SK-N-SH (cell line): Measurements from ENCODE around the gene MACROD1. TPM values are rescaled to one million over a fixed set of nuclear protein-coding genes. Genes with fewer than 3 reads are reported as not detected.
A peak's percentile ranks its signal among the peaks of the same experiment; 100 is the strongest.

Source experiments
- CTCF ChIA-PET: fragments of 300-600, 350-600 bp; formaldehyde crosslinking; extraction: SDS; loops from one replicate; lab custom pipeline; 2021; lab: Yijun Ruan, JAX
- POLR2A ChIA-PET: fragments of 350-600 bp; sonication (Branson Sonifier 250); formaldehyde crosslinking; extraction: SDS; loops from one replicate; lab custom pipeline; 2020; ENCODE audit warnings: antibody characterized with exemption, inconsistent platforms; lab: Yijun Ruan, JAX
- DNase-seq: peaks from one replicate; pipeline ENCODE4 v3.0.0; 2012
- H2AFZ ChIP-seq: fragments of 200-600 bp; sonication (generic); 2 replicates; pipeline ENCODE4 v1.8.1; 2016; ENCODE audit warnings: antibody characterized with exemption, mild to moderate bottlenecking, low read depth
- H3F3A ChIP-seq: fragments of 200-600 bp; sonication (generic); replicated peaks from 2 replicates; pipeline ENCODE3; 2016; ENCODE audit warnings: antibody characterized with exemption, mild to moderate bottlenecking; ENCODE audit not compliant: insufficient read depth
- H3K27ac ChIP-seq, 2 experiments: fragments of 200-500 bp in 1 of 2; fragments of 200-600 bp in 1 of 2; sonication (Bioruptor generic) in 1 of 2; sonication (generic), shearing (Covaris generic) in 1 of 2; 2 replicates each; pipeline versions ENCODE4 v1.5.1 to v1.6.1; 2014 to 2016; ENCODE audit warnings: low read depth in 2 of 2, inconsistent platforms in 1 of 2, low read length in 1 of 2, mild to moderate bottlenecking in 1 of 2, mixed read lengths in 1 of 2
- H3K27me3 ChIP-seq: fragments of 200-600 bp; sonication (generic), shearing (Covaris generic); 2 replicates; pipeline ENCODE4 v1.6.1; 2016; ENCODE audit warnings: mixed run types; ENCODE audit not compliant: insufficient read depth
- H3K36me3 ChIP-seq, 2 experiments: fragments of 200-500 bp in 1 of 2; fragments of 200-600 bp in 1 of 2; sonication (Bioruptor generic) in 1 of 2; sonication (generic) in 1 of 2; replicated peaks in 1 of 2; 2 replicates each; pipeline versions ENCODE3 to v1.5.1; 2014 to 2016; ENCODE audit warnings: low read length in 1 of 2, mild to moderate bottlenecking in 1 of 2; ENCODE audit not compliant: insufficient read depth in 2 of 2, control insufficient read depth in 1 of 2
- H3K4me1 ChIP-seq, 2 experiments: fragments of 200-500 bp in 1 of 2; fragments of 200-600 bp in 1 of 2; sonication (Bioruptor generic) in 1 of 2; sonication (generic), shearing (Covaris generic) in 1 of 2; 2 replicates each; pipeline versions ENCODE4 v1.5.1 to v1.6.1; 2014 to 2016; ENCODE audit warnings: low read depth in 1 of 2, low read length in 1 of 2, mixed run types in 1 of 2; ENCODE audit not compliant: insufficient read depth in 2 of 2, control insufficient read depth in 1 of 2
- H3K4me2 ChIP-seq: fragments of 200-600 bp; sonication (generic), shearing (Covaris generic); 2 replicates; pipeline ENCODE4 v1.6.1; 2017; ENCODE audit warnings: mixed run types
- H3K4me3 ChIP-seq, 2 experiments: fragments of 200-500 bp in 1 of 2; fragments of 200-600 bp in 1 of 2; sonication (Bioruptor generic) in 1 of 2; sonication (generic), shearing (Covaris generic) in 1 of 2; 2 replicates each; pipeline versions ENCODE4 v1.5.1 to v1.8.1; 2014 to 2016; ENCODE audit warnings: low read depth in 2 of 2, inconsistent platforms in 1 of 2, low read length in 1 of 2, mild to moderate bottlenecking in 1 of 2, mixed read lengths in 1 of 2, moderate library complexity in 1 of 2
- H3K79me2 ChIP-seq: fragments of 200-600 bp; sonication (generic); 2 replicates; pipeline ENCODE4 v1.8.1; 2017; ENCODE audit warnings: mild to moderate bottlenecking; ENCODE audit not compliant: insufficient read depth
- H3K9ac ChIP-seq: fragments of 200-600 bp; sonication (generic); 2 replicates; pipeline ENCODE4 v1.6.1; 2017; ENCODE audit warnings: mixed run types
- H3K9me2 ChIP-seq: fragments of 200-600 bp; sonication (generic); 2 replicates; pipeline ENCODE4 v1.6.1; 2017; ENCODE audit warnings: mixed run types
- H3K9me3 ChIP-seq: fragments of 200-600 bp; sonication (generic); 2 replicates; pipeline ENCODE4 v1.6.1; 2017; ENCODE audit warnings: mixed run types, mild to moderate bottlenecking, moderate library complexity
- H4K20me1 ChIP-seq: fragments of 200-600 bp; sonication (generic); 2 replicates; pipeline ENCODE4 v1.6.1; 2017; ENCODE audit warnings: mild to moderate bottlenecking, mixed run types; ENCODE audit not compliant: insufficient read depth
- CTCF ChIP-seq: fragments of 200-600 bp; sonication (generic); IDR thresholded peaks from 2 replicates; pipeline ENCODE4 v1.6.1; 2017; ENCODE audit warnings: antibody characterized with exemption, mild to moderate bottlenecking, moderate library complexity
- EP300 ChIP-seq, 2 experiments: IDR thresholded peaks; 2 replicates each; pipeline versions ENCODE4 v1.4.0 to v1.6.1; 2012; ENCODE audit warnings: borderline replicate concordance in 1 of 2, low read depth in 1 of 2, low read length in 1 of 2
- FOSL2 ChIP-seq: IDR thresholded peaks from 2 replicates; pipeline ENCODE4 v1.4.0; 2012; ENCODE audit warnings: low read depth, mild to moderate bottlenecking, moderate library complexity, borderline replicate concordance
- GABPA ChIP-seq: IDR thresholded peaks from 2 replicates; pipeline ENCODE4 v1.4.0; 2012; ENCODE audit warnings: low read depth, mild to moderate bottlenecking
- GATA2 ChIP-seq: sonication (generic); formaldehyde crosslinking; IDR thresholded peaks from 2 replicates; pipeline ENCODE4 v1.5.0; 2020; ENCODE audit warnings: mild to moderate bottlenecking, missing genetic modification reagents
- MEF2A ChIP-seq: IDR thresholded peaks from 2 replicates; pipeline ENCODE4 v1.4.0; 2012; ENCODE audit warnings: low read depth, borderline replicate concordance
- MXI1 ChIP-seq: IDR thresholded peaks from 2 replicates; pipeline ENCODE4 v1.6.1; 2012; ENCODE audit warnings: mild to moderate bottlenecking, low read depth, low read length, improper control_type of control experiment
- NRF1 ChIP-seq: IDR thresholded peaks from 2 replicates; pipeline ENCODE4 v1.6.1; 2012; ENCODE audit warnings: low read depth, mild to moderate bottlenecking, low read length
- POLR2AphosphoS5 ChIP-seq: IDR thresholded peaks from 2 replicates; pipeline ENCODE4 v1.6.1; 2012; ENCODE audit warnings: low read depth, low read length
- RAD21 ChIP-seq: IDR thresholded peaks from 2 replicates; pipeline ENCODE4 v1.6.1; 2012; ENCODE audit warnings: mild to moderate bottlenecking, low read length
- REST ChIP-seq: IDR thresholded peaks from 2 replicates; pipeline ENCODE4 v1.6.1; 2012; ENCODE audit warnings: mild to moderate bottlenecking, low read depth, low read length, moderate library complexity
- RFX5 ChIP-seq: IDR thresholded peaks from 2 replicates; pipeline ENCODE4 v1.6.1; 2012; ENCODE audit warnings: mild to moderate bottlenecking, improper control_type of control experiment, low read length
- RXRA ChIP-seq: IDR thresholded peaks from 2 replicates; pipeline ENCODE4 v1.4.0; 2012; ENCODE audit warnings: low read depth, mild to moderate bottlenecking, borderline replicate concordance
- SMC3 ChIP-seq: IDR thresholded peaks from 2 replicates; pipeline ENCODE4 v1.6.1; 2012; ENCODE audit warnings: low read depth, low read length, improper control_type of control experiment
- TEAD4 ChIP-seq: IDR thresholded peaks from 2 replicates; pipeline ENCODE4 v1.4.0; 2012; ENCODE audit warnings: mild to moderate bottlenecking, borderline replicate concordance; ENCODE audit not compliant: insufficient read depth
- ZBTB33 ChIP-seq: IDR thresholded peaks from 2 replicates; pipeline ENCODE4 v1.4.0; 2012; ENCODE audit warnings: low read depth, borderline replicate concordance
- WGBS: methylation state at CpG from one replicate; pipeline ENCODE4 v1.1.6; 2017; ENCODE audit warnings: low lambda C conversion rate; 5-methylcytosine and 5-hydroxymethylcytosine counted together
- polyA plus RNA-seq, 3 experiments: library from polyadenylated mRNA; depleted of rRNA; stranded (reverse); fragments of >200 nt; gene quantifications; 2 replicates each; pipeline ENCODE4 v1.2.3, GENCODE V29; 2012

The MACROD1 gene
- polyA plus RNA-seq, 1 of the 3 experiments (the other 2 are of a cell fraction), result 49.1 TPM

GRCh38 chr11:64036087-64037026 lies 129.6 kb downstream of the MACROD1 start:
- peak; percentile 73 for DNase-seq
- no peak overlapping the region for H3K9ac ChIP-seq
- peaks cover 3 to 59% of the 10 kb centered on the region in 2 experiments; a peak in 2 of 4 replicates for H3K4me1 ChIP-seq
- no peaks in the 10 kb centered on the region for H3F3A ChIP-seq
- no peaks in the 10 kb centered on the region for H3K9me2 ChIP-seq
- no peaks in the 10 kb centered on the region for H3K9me3 ChIP-seq
- H4K20me1 ChIP-seq, result 0 out of 2 replicates have a peak, but pooled peaks cover 3% of the 10 kb centered on the region
- H3K36me3 ChIP-seq, result no peaks in the 10 kb centered on the region
- TF ChIP-seq RAD21 (peak; percentile 9; the same call in 1 of the 2 replicates), CTCF (peak; percentile 29; the same call in 1 of the 2 replicates), ZBTB33 (no peak), FOSL2 (no peak; the same call in 1 of the 2 replicates), GATA2 (no peak), MXI1 (peak; percentile 63), REST (no peak), GABPA (no peak), POLR2AphosphoS5 (no peak), MEF2A (no peak), RXRA (no peak), SMC3 (no peak), EP300 (IDR thresholded peaks at IDR 0.05; ENCODE audit: borderline replicate concordance in 1 of 2, low read depth in 1 of 2, low read length in 1 of 2) (no peak), RFX5 (no peak), TEAD4 (no peak), NRF1 (no peak)
- TF ChIP-seq, all 33 proteins: peak for 3
- H3K27me3 ChIP-seq, result no peaks in the 10 kb centered on the region
- H3K4me3 ChIP-seq, result peak overlapping the region; percentile 58 to 62
- WGBS, result 40% methylated on average over 3 of the region's 85 CpGs
- ChIA-PET POLR2A (interaction anchor here (0.6 to 1.4 kb wide), 10 partner anchors 9 to 112 kb away, joined by 3 to 5 read pairs (median 4); partner anchors contain the start of gene COX8A), CTCF (interaction anchor here (0.7 to 11.1 kb wide), 9 partner anchors 12 to 199 kb away, joined by 3 to 207 read pairs (median 4); no protein-coding TSS in a partner anchor)
- H3K27ac ChIP-seq, result peak overlapping the region in 1 of 2 experiments; percentile 84; a peak in 2 of 4 replicates
- H3K4me2 ChIP-seq, result peak overlapping the region; percentile 82
- H3K79me2 ChIP-seq, result no peaks in the 10 kb centered on the region
- H2AFZ ChIP-seq, result no peak overlapping the region
